ENCODE data around the gene FSHR.

The FSHR gene

DNA sequence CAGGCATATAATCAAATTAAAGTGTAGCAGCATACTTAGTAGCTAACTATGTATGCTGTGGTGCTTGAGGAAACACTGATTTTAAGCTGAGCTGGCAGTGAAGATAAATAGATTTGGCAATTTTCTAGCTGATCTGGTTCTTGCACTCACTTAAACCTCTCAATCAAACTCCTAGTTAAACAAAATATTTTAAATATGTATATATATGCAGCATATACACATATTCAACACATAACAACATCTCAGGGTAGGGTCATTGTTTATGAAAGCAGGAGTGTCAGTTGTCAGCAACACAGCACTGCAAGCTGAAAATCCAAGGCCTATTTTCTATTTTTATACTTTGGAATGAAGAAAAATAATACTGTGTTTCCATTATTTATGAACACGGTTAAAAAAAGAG is 10.4 kb upstream of the FSHR start:
- Histone ChIP-seq H3K4me3 (ENCODE audit: low read length) (no peak overlapping the region), H3K36me3 (ENCODE audit: insufficient read depth, low read depth, low read length) (no peaks in the 10 kb centered on the region), H3K9ac (ENCODE audit: low read depth, low read length) (no peak overlapping the region), H3K27ac (ENCODE audit: low read length) (no peak overlapping the region), H3K9me3 (ENCODE audit: insufficient read depth, low read depth, low read length) (no peaks in the 10 kb centered on the region), H3K27me3 (ENCODE audit: insufficient read depth, low read length) (no peaks in the 10 kb centered on the region), H3K4me1 (ENCODE audit: insufficient read depth, low read length) (peaks cover 9% of the 10 kb centered on the region)

DNA sequence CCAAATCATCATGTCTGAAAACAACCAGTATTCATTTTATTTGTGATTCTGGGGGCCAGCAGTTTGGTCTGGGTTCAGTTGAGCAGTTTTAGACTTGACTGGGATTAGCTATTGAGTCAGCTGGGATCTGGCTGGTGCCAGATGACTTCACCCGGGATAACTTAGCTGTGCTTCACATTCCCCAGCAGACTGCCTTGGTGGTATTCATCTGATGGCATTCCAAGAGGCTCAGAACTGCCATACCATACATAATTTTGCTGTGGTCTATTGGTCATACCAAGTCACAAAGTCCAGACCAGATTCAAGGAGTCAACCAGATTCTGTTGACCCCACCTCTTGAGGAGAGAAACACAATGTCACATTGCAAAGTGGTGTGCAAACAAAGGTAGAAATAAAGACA is 7.8 kb upstream of the FSHR start:
- Histone ChIP-seq H3K9me3 (ENCODE audit: insufficient read depth, low read depth, low read length) (no peaks in the 10 kb centered on the region), H3K9ac (ENCODE audit: low read depth, low read length) (no peak overlapping the region), H3K27me3 (ENCODE audit: insufficient read depth, low read length) (no peaks in the 10 kb centered on the region), H3K4me1 (ENCODE audit: insufficient read depth, low read length) (peaks cover 9% of the 10 kb centered on the region), H3K36me3 (ENCODE audit: insufficient read depth, low read depth, low read length) (no peaks in the 10 kb centered on the region), H3K27ac (ENCODE audit: low read length) (no peak overlapping the region), H3K4me3 (ENCODE audit: low read length) (no peak overlapping the region)

DNA sequence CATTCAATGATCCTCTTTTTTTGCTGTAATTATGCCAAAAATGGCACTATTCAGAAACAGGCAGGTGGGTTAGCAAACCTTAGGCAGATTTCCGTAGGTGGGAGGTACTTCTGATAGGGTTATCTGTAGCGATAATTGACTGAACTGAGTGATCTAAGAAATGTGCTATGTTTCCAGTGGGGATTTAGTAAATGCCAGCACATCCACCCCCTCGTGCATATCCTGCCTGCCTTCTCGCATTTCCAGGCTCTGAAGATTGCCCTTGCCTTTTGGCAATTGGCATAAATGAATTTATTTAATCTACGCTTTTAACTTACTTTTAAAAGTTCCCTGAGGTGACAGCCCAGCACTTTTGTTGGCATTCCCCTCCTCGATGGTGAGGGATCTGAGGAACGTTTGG is 576 bp upstream of the FSHR start:
- Histone ChIP-seq H3K4me3 (ENCODE audit: low read length) (no peak overlapping the region), H3K9me3 (ENCODE audit: insufficient read depth, low read depth, low read length) (no peaks in the 10 kb centered on the region), H3K36me3 (ENCODE audit: insufficient read depth, low read depth, low read length) (no peaks in the 10 kb centered on the region), H3K9ac (ENCODE audit: low read depth, low read length) (no peak overlapping the region), H3K27me3 (ENCODE audit: insufficient read depth, low read length) (no peaks in the 10 kb centered on the region), H3K4me1 (ENCODE audit: insufficient read depth, low read length) (peaks cover 16% of the 10 kb centered on the region), H3K27ac (ENCODE audit: low read length) (no peak overlapping the region)

DNA sequence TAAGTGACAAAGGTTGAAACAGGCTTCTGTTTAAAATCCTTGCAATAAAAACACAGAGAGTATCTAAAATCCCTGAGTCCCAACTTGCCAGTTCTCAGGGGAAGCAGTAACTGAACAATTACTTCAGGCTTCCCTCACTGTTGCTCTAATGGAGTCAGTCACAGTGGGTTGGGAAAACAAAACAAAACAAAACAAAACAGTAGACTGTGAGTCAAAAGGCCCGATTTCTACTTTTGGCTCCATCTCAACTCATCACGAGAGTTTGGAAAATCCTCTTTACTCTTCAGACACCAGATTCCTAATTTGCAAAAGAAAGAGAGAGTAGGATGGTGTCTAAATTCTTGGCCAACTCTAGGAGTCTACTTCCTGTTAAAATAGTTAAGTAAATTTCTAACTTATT is 1.1 kb downstream of the FSHR start:
- Histone ChIP-seq H3K27me3 (ENCODE audit: insufficient read depth, low read length) (no peaks in the 10 kb centered on the region), H3K4me1 (ENCODE audit: insufficient read depth, low read length) (peaks cover 16% of the 10 kb centered on the region), H3K36me3 (ENCODE audit: insufficient read depth, low read depth, low read length) (no peaks in the 10 kb centered on the region), H3K9ac (ENCODE audit: low read depth, low read length) (no peak overlapping the region), H3K9me3 (ENCODE audit: insufficient read depth, low read depth, low read length) (no peaks in the 10 kb centered on the region), H3K27ac (ENCODE audit: low read length) (no peak overlapping the region), H3K4me3 (ENCODE audit: low read length) (no peak overlapping the region)

DNA sequence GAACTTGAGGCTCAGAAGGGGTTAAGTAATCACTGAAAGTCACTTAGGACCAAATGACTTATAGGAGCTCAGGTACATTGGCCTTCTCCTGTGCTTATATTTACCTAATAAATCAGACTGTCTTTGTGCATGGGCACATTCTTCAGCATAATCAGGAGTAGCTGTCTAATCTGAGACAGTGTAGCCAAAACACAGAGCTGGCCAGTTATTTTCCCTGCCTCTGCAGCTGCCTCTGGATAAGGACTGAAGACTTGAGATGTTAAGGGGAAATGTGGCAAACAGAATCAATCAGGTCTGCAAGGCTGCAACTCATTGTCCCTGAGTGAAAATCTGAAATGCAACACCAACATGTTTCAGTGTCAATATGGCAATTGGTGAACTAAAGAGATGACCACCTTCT is 1.5 kb downstream of the FSHR start:
- no peak overlapping the region for H3K4me3 ChIP-seq (ENCODE audit: low read length)
- H3K9ac ChIP-seq (ENCODE audit: low read depth, low read length): no peak overlapping the region
- peaks cover 16% of the 10 kb centered on the region for H3K4me1 ChIP-seq (ENCODE audit: insufficient read depth, low read length)
- no peaks in the 10 kb centered on the region for H3K27me3 ChIP-seq (ENCODE audit: insufficient read depth, low read length)
- no peaks in the 10 kb centered on the region for H3K36me3 ChIP-seq (ENCODE audit: insufficient read depth, low read depth, low read length)
- H3K27ac ChIP-seq (ENCODE audit: low read length): no peak overlapping the region
- H3K9me3 ChIP-seq (ENCODE audit: insufficient read depth, low read depth, low read length): no peaks in the 10 kb centered on the region

DNA sequence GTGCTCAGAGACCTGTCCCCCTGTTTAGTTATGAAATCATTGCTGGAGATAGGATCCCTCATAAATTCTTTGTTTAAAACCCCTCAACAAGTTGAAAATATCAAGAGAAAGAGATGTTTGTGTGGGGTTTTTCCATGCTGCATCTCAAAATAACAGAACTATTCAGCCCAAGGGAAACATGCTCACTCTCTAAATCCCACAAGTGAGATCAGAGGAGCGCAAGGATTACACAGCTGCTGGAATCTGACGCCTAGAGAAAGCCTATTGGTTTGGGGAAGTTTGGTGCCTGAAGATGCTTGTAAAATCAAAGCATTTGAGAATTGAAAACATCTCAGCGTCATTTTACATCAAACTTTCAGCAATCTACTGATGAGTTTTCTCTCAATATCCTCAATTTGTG is 7.9 kb downstream of the FSHR start:
- no peak overlapping the region for H3K4me3 ChIP-seq (ENCODE audit: low read length)
- no peaks in the 10 kb centered on the region for H3K36me3 ChIP-seq (ENCODE audit: insufficient read depth, low read depth, low read length)
- H3K4me1 ChIP-seq (ENCODE audit: insufficient read depth, low read length): no peaks in the 10 kb centered on the region
- no peaks in the 10 kb centered on the region for H3K9me3 ChIP-seq (ENCODE audit: insufficient read depth, low read depth, low read length)
- H3K9ac ChIP-seq (ENCODE audit: low read depth, low read length): no peak overlapping the region
- H3K27ac ChIP-seq (ENCODE audit: low read length): no peak overlapping the region
- H3K27me3 ChIP-seq (ENCODE audit: insufficient read depth, low read length): no peaks in the 10 kb centered on the region

DNA sequence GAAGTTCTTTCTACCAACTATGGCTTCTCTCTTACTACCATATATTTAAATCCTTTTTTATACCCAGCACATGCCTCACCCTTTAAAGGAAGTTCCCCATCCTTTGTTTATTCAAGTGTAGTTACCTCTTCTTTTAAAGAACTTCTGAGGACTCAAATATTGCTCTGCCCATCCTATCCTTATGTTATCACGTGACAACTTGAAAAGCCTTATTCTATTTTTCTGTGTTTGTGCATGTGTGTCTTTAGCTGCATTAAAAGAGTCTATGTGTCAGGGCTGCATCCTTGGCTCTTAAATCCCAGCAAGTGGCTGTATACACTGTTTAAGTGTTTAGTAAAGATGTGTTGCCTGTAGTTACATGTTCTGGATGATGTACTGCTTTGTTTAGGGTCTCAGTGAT is 22.5 kb downstream of the FSHR start:
- no peaks in the 10 kb centered on the region for H3K4me1 ChIP-seq (ENCODE audit: insufficient read depth, low read length)

DNA sequence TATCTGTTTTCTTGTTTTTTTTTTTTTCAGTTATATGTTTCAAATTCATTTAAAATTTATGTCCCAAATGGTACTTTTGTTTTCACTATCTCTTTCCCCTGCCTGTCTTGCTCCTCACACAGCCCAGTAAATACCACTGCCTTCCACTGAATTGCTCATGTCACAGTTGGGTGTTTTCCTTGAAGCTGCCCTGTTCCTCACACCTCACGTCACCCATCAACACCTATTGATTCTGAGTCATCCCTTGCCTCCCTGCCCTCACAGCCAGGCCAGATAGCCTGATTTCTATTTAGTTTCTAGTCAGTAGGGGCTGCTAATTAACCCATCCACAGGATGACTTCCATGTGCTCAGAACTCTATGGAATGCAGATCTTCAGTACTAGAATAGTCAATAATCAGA is 25.3 kb downstream of the FSHR start:
- no peaks in the 10 kb centered on the region for H3K36me3 ChIP-seq (ENCODE audit: insufficient read depth, low read depth, low read length)
- H3K9me3 ChIP-seq (ENCODE audit: insufficient read depth, low read depth, low read length): peaks cover 6% of the 10 kb centered on the region; the same call in 1 of the 2 replicates
- no peaks in the 10 kb centered on the region for H3K4me1 ChIP-seq (ENCODE audit: insufficient read depth, low read length)
- H3K27me3 ChIP-seq (ENCODE audit: insufficient read depth, low read length): no peaks in the 10 kb centered on the region
- no peak overlapping the region for H3K9ac ChIP-seq (ENCODE audit: low read depth, low read length)
- no peak overlapping the region for H3K4me3 ChIP-seq (ENCODE audit: low read length)
- no peak overlapping the region for H3K27ac ChIP-seq (ENCODE audit: low read length)

More for the DNA sequence above, 22.5 kb downstream of the FSHR start:
- Histone ChIP-seq H3K27ac (ENCODE audit: low read length) (no peak overlapping the region), H3K9ac (ENCODE audit: low read depth, low read length) (no peak overlapping the region), H3K9me3 (ENCODE audit: insufficient read depth, low read depth, low read length) (peaks cover 6% of the 10 kb centered on the region; the same call in 1 of the 2 replicates), H3K4me3 (ENCODE audit: low read length) (no peak overlapping the region), H3K27me3 (ENCODE audit: insufficient read depth, low read length) (no peaks in the 10 kb centered on the region), H3K36me3 (ENCODE audit: insufficient read depth, low read depth, low read length) (no peaks in the 10 kb centered on the region)

DNA sequence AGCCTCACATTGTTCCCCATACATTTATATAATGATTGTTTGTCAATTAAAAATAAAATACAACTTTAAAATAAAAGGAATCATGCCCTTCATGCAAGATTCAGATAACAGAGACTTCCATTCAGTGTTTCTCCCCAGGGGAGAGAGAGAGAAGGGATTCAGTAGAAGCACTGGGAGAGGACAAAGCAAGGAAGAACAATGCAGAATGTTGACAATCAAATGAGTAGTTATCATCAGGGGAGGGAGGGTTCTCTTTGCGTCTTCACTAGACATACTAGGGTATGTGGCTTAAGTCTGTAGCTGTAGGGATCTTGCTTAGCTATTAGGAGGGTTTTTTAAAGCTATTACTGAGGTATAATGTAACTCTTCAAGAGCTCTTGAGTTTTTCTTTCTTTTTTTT is 30.7 kb downstream of the FSHR start:
- Histone ChIP-seq H3K27me3 (ENCODE audit: insufficient read depth, low read length) (no peaks in the 10 kb centered on the region), H3K27ac (ENCODE audit: low read length) (no peak overlapping the region), H3K4me3 (ENCODE audit: low read length) (no peak overlapping the region), H3K9ac (ENCODE audit: low read depth, low read length) (no peak overlapping the region), H3K9me3 (ENCODE audit: insufficient read depth, low read depth, low read length) (no peaks in the 10 kb centered on the region), H3K4me1 (ENCODE audit: insufficient read depth, low read length) (no peaks in the 10 kb centered on the region), H3K36me3 (ENCODE audit: insufficient read depth, low read depth, low read length) (no peaks in the 10 kb centered on the region)

DNA sequence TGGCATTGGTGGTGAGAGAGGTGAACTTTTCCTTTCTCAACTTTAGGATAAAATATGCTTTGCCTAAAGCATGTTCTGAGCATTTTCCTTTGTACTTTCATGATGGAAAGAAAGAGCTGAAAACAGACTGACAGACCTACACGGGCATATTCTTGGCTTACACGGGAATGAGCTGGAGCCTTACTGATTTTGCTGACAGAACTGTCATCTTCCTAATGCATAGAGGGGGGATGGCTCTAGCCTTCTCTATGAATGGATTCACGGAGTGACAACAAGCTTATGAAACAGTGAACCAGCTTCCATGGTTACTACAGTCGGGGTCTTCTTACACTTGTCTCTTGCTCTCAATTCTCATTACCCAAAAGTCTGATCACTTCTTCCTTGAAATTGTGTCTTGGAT is 32.2 kb downstream of the FSHR start:
- Histone ChIP-seq H3K27ac (ENCODE audit: low read length) (no peak overlapping the region), H3K36me3 (ENCODE audit: insufficient read depth, low read depth, low read length) (no peaks in the 10 kb centered on the region), H3K4me3 (ENCODE audit: low read length) (no peak overlapping the region), H3K9ac (ENCODE audit: low read depth, low read length) (no peak overlapping the region), H3K4me1 (ENCODE audit: insufficient read depth, low read length) (no peaks in the 10 kb centered on the region), H3K27me3 (ENCODE audit: insufficient read depth, low read length) (no peaks in the 10 kb centered on the region), H3K9me3 (ENCODE audit: insufficient read depth, low read depth, low read length) (no peaks in the 10 kb centered on the region)

DNA sequence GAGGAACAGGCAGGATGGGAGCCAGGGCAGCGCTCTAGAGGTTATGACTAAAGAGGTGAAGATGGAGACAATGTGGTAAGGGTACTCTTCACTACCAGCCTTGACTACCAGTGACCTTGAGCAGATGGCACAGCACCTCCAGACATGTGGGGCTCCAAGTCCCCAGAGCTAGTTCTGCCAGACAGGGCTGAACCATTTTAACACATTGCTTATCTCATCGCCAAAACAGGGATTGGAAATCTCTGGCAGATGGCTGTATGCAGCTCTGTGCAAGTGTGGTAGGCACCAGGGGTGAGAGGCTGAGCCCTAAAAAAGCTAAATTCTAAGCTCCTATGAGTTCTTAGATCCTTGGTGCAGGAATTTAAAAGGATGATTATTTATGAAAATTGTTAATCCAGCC is 41.3 kb downstream of the FSHR start:
- no peak overlapping the region for H3K27ac ChIP-seq (ENCODE audit: low read length)

DNA sequence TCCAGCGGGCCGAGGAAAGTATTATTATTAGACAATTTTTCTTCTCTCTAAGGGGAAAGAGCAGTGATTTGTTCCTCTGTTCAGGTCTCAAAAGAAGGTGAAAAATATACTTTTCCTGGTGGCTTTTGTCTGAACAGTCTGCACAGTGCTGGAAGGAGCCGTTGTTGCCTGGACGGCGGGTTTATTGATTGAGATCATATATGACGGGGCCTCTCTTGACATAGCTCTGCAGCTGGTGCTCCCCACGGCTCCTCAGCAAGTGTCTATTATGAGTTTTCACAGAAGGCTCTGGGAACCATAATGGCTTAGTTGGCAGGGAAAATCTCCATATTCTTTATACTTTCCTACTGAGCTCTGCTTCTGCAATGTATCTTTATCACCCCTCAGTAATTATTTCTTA is 42.9 kb downstream of the FSHR start:
- Histone ChIP-seq H3K4me1 (ENCODE audit: insufficient read depth, low read length) (no peaks in the 10 kb centered on the region), H3K36me3 (ENCODE audit: insufficient read depth, low read depth, low read length) (no peaks in the 10 kb centered on the region), H3K27ac (ENCODE audit: low read length) (no peak overlapping the region)

More for the DNA sequence above, 41.3 kb downstream of the FSHR start:
- Histone ChIP-seq H3K27me3 (ENCODE audit: insufficient read depth, low read length) (no peaks in the 10 kb centered on the region), H3K36me3 (ENCODE audit: insufficient read depth, low read depth, low read length) (no peaks in the 10 kb centered on the region), H3K4me3 (ENCODE audit: low read length) (no peak overlapping the region), H3K9ac (ENCODE audit: low read depth, low read length) (no peak overlapping the region), H3K9me3 (ENCODE audit: insufficient read depth, low read depth, low read length) (no peaks in the 10 kb centered on the region), H3K4me1 (ENCODE audit: insufficient read depth, low read length) (no peaks in the 10 kb centered on the region)

DNA sequence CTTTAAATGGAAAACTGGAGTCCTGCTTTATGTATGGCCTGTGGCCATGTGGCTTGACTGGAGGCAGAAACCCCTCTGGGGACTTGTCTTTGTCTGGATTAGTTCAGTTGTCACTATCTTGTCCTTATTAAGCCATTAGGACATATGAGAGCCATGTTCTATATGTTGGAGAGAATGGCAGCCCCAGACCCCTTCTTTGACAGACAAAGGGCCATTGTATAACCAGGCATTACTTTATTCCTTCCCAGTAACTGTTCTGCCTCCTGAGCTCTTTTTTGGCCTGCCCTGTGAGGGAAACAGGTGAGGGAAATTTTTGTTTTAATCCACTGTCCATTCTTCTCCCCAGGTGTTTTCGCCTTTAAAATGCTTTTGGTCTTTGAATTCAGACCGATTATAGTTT is 43.3 kb downstream of the FSHR start:
- Histone ChIP-seq H3K27ac (ENCODE audit: low read length) (no peak overlapping the region), H3K4me3 (ENCODE audit: low read length) (no peak overlapping the region), H3K9ac (ENCODE audit: low read depth, low read length) (no peak overlapping the region), H3K4me1 (ENCODE audit: insufficient read depth, low read length) (no peaks in the 10 kb centered on the region), H3K9me3 (ENCODE audit: insufficient read depth, low read depth, low read length) (no peaks in the 10 kb centered on the region), H3K27me3 (ENCODE audit: insufficient read depth, low read length) (no peaks in the 10 kb centered on the region), H3K36me3 (ENCODE audit: insufficient read depth, low read depth, low read length) (no peaks in the 10 kb centered on the region)

More for the DNA sequence above, 42.9 kb downstream of the FSHR start:
- H3K9me3 ChIP-seq (ENCODE audit: insufficient read depth, low read depth, low read length): no peaks in the 10 kb centered on the region
- no peak overlapping the region for H3K4me3 ChIP-seq (ENCODE audit: low read length)
- H3K9ac ChIP-seq (ENCODE audit: low read depth, low read length): no peak overlapping the region
- no peaks in the 10 kb centered on the region for H3K27me3 ChIP-seq (ENCODE audit: insufficient read depth, low read length)
